ENCODE measurements around the gene TMEM161B.
"Not testable (repeated sequence)": the region's sequence is repeated elsewhere in the genome, so short reads cannot be mapped to it uniquely, and the experiment has no call there.

The TMEM161B gene

GRCh38 chr5:88177486-88177885 is 91.2 kb downstream of the TMEM161B start:
- DNase-seq, result not testable (repeated sequence)

GRCh38 chr5:88172847-88173758 is 95.5 kb downstream of the TMEM161B start:
- no peak for DNase-seq

GRCh38 chr5:88159591-88159990 is 109.1 kb downstream of the TMEM161B start:
- no peak for DNase-seq

- no peak for DNase-seq
Observed at GRCh38 chr5:88158056-88158455, 110.6 kb downstream of the TMEM161B start.

GRCh38 chr5:88154891-88155290 is 113.8 kb downstream of the TMEM161B start:
- DNase-seq, result no peak

- no peak for DNase-seq
Observed at GRCh38 chr5:88150747-88151146, 117.9 kb downstream of the TMEM161B start.

- no peak for DNase-seq
Observed at GRCh38 chr5:88145611-88146467, 122.8 kb downstream of the TMEM161B start.

- DNase-seq, result no peak
Observed at GRCh38 chr5:88145221-88145610, 123.4 kb downstream of the TMEM161B start.
